ENCODE measurements around the gene PBX3.

PBX3 gene

GRCh38 chr9:125974705-125975104, 227.5 kb downstream of the PBX3 start:
- DNase-seq (ENCODE audit: low read depth): no peak

- no peak for DNase-seq (ENCODE audit: low read depth)
These were observed 230.1 kb downstream of the PBX3 start for GRCh38 chr9:125977223-125977622.

- no peak for DNase-seq (ENCODE audit: low read depth)
These were observed 232.2 kb downstream of the PBX3 start for GRCh38 chr9:125979383-125979782.

GRCh38 chr9:125982798-125983406, 235.7 kb downstream of the PBX3 start:
- DNase-seq (ENCODE audit: low read depth): no peak

- DNase-seq (ENCODE audit: low read depth): no peak
These were observed 236.5 kb downstream of the PBX3 start for GRCh38 chr9:125983681-125984080.

- no peak for DNase-seq (ENCODE audit: low read depth)
These were observed 237.3 kb downstream of the PBX3 start for GRCh38 chr9:125984461-125984860.

- DNase-seq (ENCODE audit: low read depth): no peak
These were observed 238.2 kb downstream of the PBX3 start for GRCh38 chr9:125985142-125985997.

- DNase-seq (ENCODE audit: low read depth): no peak
These were observed 239.0 kb downstream of the PBX3 start for GRCh38 chr9:125985998-125986655.

- no peak for DNase-seq (ENCODE audit: low read depth)
These were observed 239.8 kb downstream of the PBX3 start for GRCh38 chr9:125986966-125987365.

GRCh38 chr9:125987420-125987819, 240.2 kb downstream of the PBX3 start:
- DNase-seq (ENCODE audit: low read depth): no peak

GRCh38 chr9:125988479-125989050, 241.4 kb downstream of the PBX3 start:
- no peak for DNase-seq (ENCODE audit: low read depth)

- no peak for DNase-seq (ENCODE audit: low read depth)
These were observed 241.9 kb downstream of the PBX3 start for GRCh38 chr9:125989090-125989501.

- DNase-seq (ENCODE audit: low read depth): no peak
These were observed 242.5 kb downstream of the PBX3 start for GRCh38 chr9:125989524-125990180.

GRCh38 chr9:125990186-125990792, 243.1 kb downstream of the PBX3 start:
- DNase-seq (ENCODE audit: low read depth): no peak

- no peak for DNase-seq (ENCODE audit: low read depth)
These were observed 243.6 kb downstream of the PBX3 start for GRCh38 chr9:125990793-125991220.

- DNase-seq (ENCODE audit: low read depth): no peak
These were observed 244.8 kb downstream of the PBX3 start for GRCh38 chr9:125991886-125992529.

GRCh38 chr9:125992557-125992956, 245.4 kb downstream of the PBX3 start:
- DNase-seq (ENCODE audit: low read depth): no peak

GRCh38 chr9:125993466-125993865, 246.3 kb downstream of the PBX3 start:
- no peak for DNase-seq (ENCODE audit: low read depth)

- no peak for DNase-seq (ENCODE audit: low read depth)
These were observed 247.1 kb downstream of the PBX3 start for GRCh38 chr9:125994066-125994943.

GRCh38 chr9:125995006-125995405, 247.8 kb downstream of the PBX3 start:
- no peak for DNase-seq (ENCODE audit: low read depth)
